Measurements from ENCODE around the gene KIZ. TPM values are rescaled to one million over a fixed set of nuclear protein-coding genes. Genes with fewer than 3 reads are reported as not detected.

Gene KIZ
- total and polyA plus RNA-seq, 2 donors (not counting 1 experiment from before 2014, with no cell fraction given): 19.7 to 40.4 TPM

GRCh38 chr20:21203088-21203656 is 77.3 kb downstream of the KIZ start:
- Histone ChIP-seq H3K4me3 (ENCODE audit: control extremely low read depth in 1 of 5, extremely low read depth in 1 of 5, insufficient read depth in 1 of 5, low read depth in 2 of 5, low read length in 4 of 5) (no peak overlapping the region), H3K9ac (ENCODE audit: low read length) (no peak overlapping the region), H3K79me2 (ENCODE audit: control insufficient read depth, insufficient read depth, low read length) (no peaks in the 10 kb centered on the region), H3K36me3 (replicated peaks in 1 of 2; ENCODE audit: control extremely low read depth in 1 of 2, control insufficient read depth in 1 of 2, extremely low read depth in 1 of 2, insufficient read depth in 2 of 2, low read length in 1 of 2) (peaks cover 0 to 9% of the 10 kb centered on the region in 2 experiments), H3K9me3 (ENCODE audit: control extremely low read depth in 1 of 3, control insufficient read depth in 2 of 3, insufficient read depth in 1 of 3, low read length in 2 of 3) (no peaks in the 10 kb centered on the region), H3K27ac (ENCODE audit: low read length in 2 of 2) (no peak overlapping the region), H3K4me2 (replicated peaks; ENCODE audit: low read depth, low read length, poor library complexity, severe bottlenecking) (no peak overlapping the region), H2AFZ (ENCODE audit: insufficient read depth, low read depth, low read length, poor library complexity, severe bottlenecking) (no peak overlapping the region), H3K4me1 (ENCODE audit: control insufficient read depth in 2 of 2, insufficient read depth in 2 of 2, low read length in 2 of 2) (no peaks in the 10 kb centered on the region), H4K20me1 (ENCODE audit: control insufficient read depth, insufficient read depth, low read length, poor library complexity, severe bottlenecking) (no peaks in the 10 kb centered on the region), H3K27me3 (replicated peaks in 1 of 4; ENCODE audit: control extremely low read depth in 1 of 4, control insufficient read depth in 3 of 4, insufficient read depth in 4 of 4, low read length in 3 of 4) (no peaks in the 10 kb centered on the region)
- ChIA-PET CTCF (no interaction called here), POLR2A (no interaction called here)
- Mint-ChIP-seq H3K4me3 (no peak overlapping the region), H3K27me3 (no peaks in the 10 kb centered on the region), H3K9me3 (ENCODE audit: insufficient read depth) (no peaks in the 10 kb centered on the region), H3K4me1 (no peaks in the 10 kb centered on the region), H3K27ac (no peak overlapping the region)
- ATAC-seq (ENCODE audit: low read depth) (no peak), DNase-seq (no peak)
- no peak for TF ChIP-seq EZH2 (IDR thresholded peaks at IDR 0.05; ENCODE audit: borderline replicate concordance, insufficient read depth, low read depth, low read length, poor library complexity, severe bottlenecking)
- no peak for TF ChIP-seq CTCF (IDR thresholded peaks at IDR 0.05)
- WGBS (ENCODE audit: insufficient coverage): no CpG with 5 or more reads among the region's 4 CpGs
- intact Hi-C loops (cut with micrococcal nuclease): no loop called here

DNA sequence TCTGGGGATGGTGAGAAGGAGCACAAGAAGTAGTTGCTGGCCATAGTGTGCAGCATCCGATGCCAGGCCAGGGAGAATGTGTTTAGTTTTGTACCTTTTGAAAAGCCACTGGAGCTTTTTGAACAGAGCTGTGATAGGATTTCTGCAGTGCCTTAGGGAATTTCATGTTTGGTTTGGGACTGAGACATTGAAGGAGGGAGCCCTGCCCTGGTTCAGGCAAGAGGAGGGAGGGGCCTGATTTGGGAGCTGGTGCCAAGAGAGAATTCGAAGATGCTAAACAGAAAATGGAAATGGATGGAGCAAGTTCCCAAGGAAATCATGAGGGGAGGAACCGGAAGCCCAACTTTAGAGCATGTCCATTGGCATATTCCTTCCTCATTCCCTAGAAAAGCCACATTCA is 80.7 kb downstream of the KIZ start:
- ChIA-PET POLR2A (no interaction called here), CTCF (no interaction called here)
- no peak for ATAC-seq (ENCODE audit: low read depth)
- Histone ChIP-seq H3K27ac (ENCODE audit: low read length in 2 of 2) (no peak overlapping the region), H4K20me1 (ENCODE audit: control insufficient read depth, insufficient read depth, low read length, poor library complexity, severe bottlenecking) (no peaks in the 10 kb centered on the region), H3K4me1 (ENCODE audit: control insufficient read depth in 2 of 2, insufficient read depth in 2 of 2, low read length in 2 of 2) (no peaks in the 10 kb centered on the region), H3K27me3 (replicated peaks in 1 of 4; ENCODE audit: control extremely low read depth in 1 of 4, control insufficient read depth in 3 of 4, insufficient read depth in 4 of 4, low read length in 3 of 4) (no peaks in the 10 kb centered on the region), H3K36me3 (replicated peaks in 1 of 2; ENCODE audit: control extremely low read depth in 1 of 2, control insufficient read depth in 1 of 2, extremely low read depth in 1 of 2, insufficient read depth in 2 of 2, low read length in 1 of 2) (peaks cover 4 to 9% of the 10 kb centered on the region in 2 experiments), H3K4me3 (ENCODE audit: control extremely low read depth in 1 of 5, extremely low read depth in 1 of 5, insufficient read depth in 1 of 5, low read depth in 2 of 5, low read length in 4 of 5) (no peak overlapping the region), H3K9ac (ENCODE audit: low read length) (no peak overlapping the region), H3K79me2 (ENCODE audit: control insufficient read depth, insufficient read depth, low read length) (no peaks in the 10 kb centered on the region), H3K9me3 (ENCODE audit: control extremely low read depth in 1 of 3, control insufficient read depth in 2 of 3, insufficient read depth in 1 of 3, low read length in 2 of 3) (no peaks in the 10 kb centered on the region), H2AFZ (ENCODE audit: insufficient read depth, low read depth, low read length, poor library complexity, severe bottlenecking) (no peak overlapping the region), H3K4me2 (replicated peaks; ENCODE audit: low read depth, low read length, poor library complexity, severe bottlenecking) (no peak overlapping the region)
- no peaks in the 10 kb centered on the region for H3K9me3 Mint-ChIP-seq (ENCODE audit: insufficient read depth)
- H3K4me1 Mint-ChIP-seq: no peaks in the 10 kb centered on the region
- H3K27ac Mint-ChIP-seq: no peak overlapping the region
- H3K27me3 Mint-ChIP-seq: no peaks in the 10 kb centered on the region
- no peak for DNase-seq
- 89% methylated on average over 2 of the region's 3 CpGs for WGBS (ENCODE audit: insufficient coverage)
- no peak for TF ChIP-seq CTCF (IDR thresholded peaks at IDR 0.05)
- no peak for TF ChIP-seq EZH2 (IDR thresholded peaks at IDR 0.05; ENCODE audit: borderline replicate concordance, insufficient read depth, low read depth, low read length, poor library complexity, severe bottlenecking)
- intact Hi-C loops (cut with micrococcal nuclease): no loop called here
- H3K4me3 Mint-ChIP-seq: no peak overlapping the region
